GM12878 (cell line): ENCODE measurements around the gene GHDC. TPM values are rescaled to one million over a fixed set of nuclear protein-coding genes. Genes with fewer than 3 reads are reported as not detected.

Source experiments
- ATAC-seq: fragments of 200-7000 bp; cut with Tn5 transposase; 3 replicates; pipeline ENCODE4 v1.9.1; 2020; ENCODE audit warnings: mild to moderate bottlenecking, moderate library complexity
- BruUV-seq: library from RNA; stranded (reverse); fragments of 400-500 nt; replicated peaks from 2 replicates; lab custom pipeline; 2021; lab: Mats Ljungman, UMichigan
- CTCF ChIA-PET: fragments of 300-600 bp; sonication (Branson Sonifier 250); formaldehyde crosslinking; extraction: SDS; loops from one replicate; lab custom pipeline; 2021; ENCODE audit warnings: inconsistent platforms; lab: Yijun Ruan, JAX
- POLR2A ChIA-PET: fragments of 350-600 bp; formaldehyde crosslinking; extraction: SDS; loops from one replicate; lab custom pipeline; 2021; ENCODE audit warnings: inconsistent platforms; lab: Charles Lee
- RAD21 ChIA-PET: fragments of 300-600 bp; sonication (Branson Sonifier 250); formaldehyde crosslinking; loops from one replicate; lab custom pipeline; 2023; ENCODE audit warnings: antibody characterized with exemption; ENCODE audit not compliant: unreplicated experiment; lab: Charles Lee
- SMC1A ChIA-PET: fragments of 300-600 bp; sonication (Branson Sonifier 250); formaldehyde crosslinking; loops from one replicate; lab custom pipeline; 2023; ENCODE audit not compliant: unreplicated experiment, uncharacterized antibody; lab: Charles Lee
- DNase-seq: peaks from one replicate; pipeline ENCODE4 v3.0.0-alpha.2; 2011; ENCODE audit warnings: low read depth, low spot score
- FAIRE-seq: peaks from 3 replicates; lab custom pipeline; 2011; peaks lifted over from hg19 to GRCh38; lab: Jason Lieb, UNC
- H2AFZ ChIP-seq: 2 replicates; pipeline ENCODE4 v1.6.0; 2011; ENCODE audit warnings: low read depth, low read length, control low read depth; ENCODE audit not compliant: control insufficient read depth
- H3K27ac ChIP-seq: 2 replicates; pipeline ENCODE4 v1.5.1; 2011; ENCODE audit warnings: control low read depth; ENCODE audit not compliant: control insufficient read depth, insufficient read depth
- H3K27me3 ChIP-seq, 2 experiments: replicated peaks in 1 of 2; 2 replicates each; pipeline versions ENCODE4 v1.6.0 to v1.6.1; 2011; ENCODE audit warnings: low read length in 1 of 2; ENCODE audit not compliant: control insufficient read depth in 2 of 2, insufficient read depth in 2 of 2
- H3K36me3 ChIP-seq, 2 experiments: 2 replicates each; pipeline ENCODE4 v1.5.1; 2011; ENCODE audit warnings: low read length in 1 of 2; ENCODE audit not compliant: control insufficient read depth in 2 of 2, insufficient read depth in 2 of 2
- H3K4me1 ChIP-seq: 2 replicates; pipeline ENCODE4 v1.6.1; 2011; ENCODE audit warnings: mild to moderate bottlenecking, low read length, moderate library complexity, mixed read lengths; ENCODE audit not compliant: control insufficient read depth, insufficient read depth
- H3K4me2 ChIP-seq: 2 replicates; pipeline ENCODE4 v1.6.0; 2011; ENCODE audit warnings: control low read depth; ENCODE audit not compliant: control insufficient read depth, insufficient read depth
- H3K4me3 ChIP-seq: fragments of 200-600 bp; sonication (generic); 2 replicates; pipeline ENCODE4 v1.5.1; 2016
- H3K79me2 ChIP-seq: 2 replicates; pipeline ENCODE4 v1.6.0; 2011; ENCODE audit warnings: low read length; ENCODE audit not compliant: control insufficient read depth, insufficient read depth
- H3K9ac ChIP-seq: 2 replicates; pipeline ENCODE4 v1.8.0; 2011; ENCODE audit warnings: low read length, control low read depth, mixed read lengths; ENCODE audit not compliant: control insufficient read depth, insufficient read depth
- H3K9me3 ChIP-seq: replicated peaks from 3 replicates; pipeline ENCODE4 v1.5.1; 2011; ENCODE audit warnings: mild to moderate bottlenecking, low read length; ENCODE audit not compliant: control insufficient read depth, insufficient read depth
- H4K20me1 ChIP-seq: 2 replicates; pipeline ENCODE4 v1.6.0; 2011; ENCODE audit not compliant: control insufficient read depth, insufficient read depth
- KAT2A ChIP-seq: conservative IDR thresholded peaks from 2 replicates; pipeline ENCODE4 v1.6.1; 2011; ENCODE audit warnings: low read depth, low read length; ENCODE audit not compliant: control insufficient read depth
- POLR2AphosphoS2 ChIP-seq: IDR thresholded peaks from 2 replicates; pipeline ENCODE4 v1.6.1; 2011; ENCODE audit warnings: low read depth, mild to moderate bottlenecking, low read length, improper control_type of control experiment, moderate library complexity
- RBBP5 ChIP-seq: fragments of 200-600 bp; sonication (generic); conservative IDR thresholded peaks from 2 replicates; pipeline ENCODE4 v1.6.1; 2016
- SMAD5 ChIP-seq: IDR thresholded peaks from 2 replicates; pipeline ENCODE4 v1.6.1; 2016; ENCODE audit warnings: antibody characterized with exemption, low read depth
- SPI1 ChIP-seq: IDR thresholded peaks from 2 replicates; pipeline ENCODE4 v1.6.1; 2011; ENCODE audit warnings: low read depth, mild to moderate bottlenecking, low read length, moderate library complexity, borderline replicate concordance; ENCODE audit not compliant: insufficient read depth
- WGBS: methylation state at CpG from one replicate; pipeline ENCODE4 v1.1.6; 2016; ENCODE audit warnings: low lambda C conversion rate; ENCODE audit not compliant: insufficient replicate concordance, insufficient coverage; ENCODE audit errors: missing lambda C conversion rate; 5-methylcytosine and 5-hydroxymethylcytosine counted together
- in situ Hi-C: fragments of 300-500 bp; cut with MboI; formaldehyde crosslinking; loops from 9 replicates; pipeline ENCODE4 v1.14.3; 2018; ENCODE audit warnings: mixed read lengths
- intact Hi-C: fragments of 100-400 bp; cut with micrococcal nuclease; formaldehyde crosslinking; loops from one replicate; pipeline ENCODE4 v1.14.2; 2022; ENCODE audit not compliant: unreplicated experiment
- polyA plus RNA-seq, 11 experiments: library from polyadenylated mRNA; depleted of rRNA in 4 of 11; unstranded in 6 of 11; stranded (reverse) in 5 of 11; fragments of >200 nt; fragmentation: Nextera tagmentation in 4 of 11; fragmentation: Illumina TruSeq in 1 of 11; extraction: Ambion mirVana in 4 of 11; extraction: Trizol in 1 of 11; gene quantifications; 1 replicate in 1 of 11; 2 replicates in 10 of 11; pipeline versions ENCODE4 v1.2.1 to v1.2.3, GENCODE V29; 2011 to 2016; ENCODE audit warnings: inconsistent platforms in 2 of 11, missing spikeins in 2 of 11, low read depth in 1 of 11
- total RNA-seq, 4 experiments: library from RNA; depleted of rRNA in 3 of 4; stranded (reverse); fragments of >200 nt in 3 of 4; fragmentation: Illumina TruSeq in 1 of 4; extraction: Trizol in 1 of 4; gene quantifications; 2 replicates each; pipeline versions ENCODE4 v1.2.1 to v1.2.3, GENCODE V29; 2013 to 2021
- TF ChIP-seq, protein P1 (sequence below): IDR thresholded peaks from 2 replicates; pipeline ENCODE4 v1.6.1; 2011; ENCODE audit warnings: borderline replicate concordance, low read depth, mild to moderate bottlenecking, moderate library complexity, low read length; ENCODE audit not compliant: insufficient read depth, poor library complexity, severe bottlenecking

The GHDC gene
- total and polyA plus RNA-seq, 10 of the 15 experiments (the other 5 are each of a cell fraction or from before 2014, with no cell fraction given), result 0.72 to 20.6 (median 12.9) TPM

- ATAC-seq, result no peak
These were observed 7.9 kb upstream of the GHDC start for GRCh38 chr17:42202159-42202558.

GRCh38 chr17:42201458-42201772, 7.1 kb upstream of the GHDC start:
- Histone ChIP-seq H3K36me3 (peaks cover 5 to 25% of the 10 kb centered on the region in 2 experiments; a peak in 3 of 4 replicates), H3K4me1 (no peaks in the 10 kb centered on the region; the same call in 1 of the 2 replicates), H2AFZ (no peak overlapping the region), H4K20me1 (no peaks in the 10 kb centered on the region), H3K27me3 (no peaks in the 10 kb centered on the region), H3K4me2 (no peak overlapping the region), H3K79me2 (no peaks in the 10 kb centered on the region), H3K4me3 (no peak overlapping the region), H3K9ac (no peak overlapping the region), H3K27ac (no peak overlapping the region), H3K9me3 (no peaks in the 10 kb centered on the region)
- ATAC-seq (no peak), DNase-seq (no peak), FAIRE-seq (no peak)
- TF ChIP-seq KAT2A, result no peak
- no peak for TF ChIP-seq SMAD5
- TF ChIP-seq SPI1, result no peak
- TF ChIP-seq, protein P1, sequence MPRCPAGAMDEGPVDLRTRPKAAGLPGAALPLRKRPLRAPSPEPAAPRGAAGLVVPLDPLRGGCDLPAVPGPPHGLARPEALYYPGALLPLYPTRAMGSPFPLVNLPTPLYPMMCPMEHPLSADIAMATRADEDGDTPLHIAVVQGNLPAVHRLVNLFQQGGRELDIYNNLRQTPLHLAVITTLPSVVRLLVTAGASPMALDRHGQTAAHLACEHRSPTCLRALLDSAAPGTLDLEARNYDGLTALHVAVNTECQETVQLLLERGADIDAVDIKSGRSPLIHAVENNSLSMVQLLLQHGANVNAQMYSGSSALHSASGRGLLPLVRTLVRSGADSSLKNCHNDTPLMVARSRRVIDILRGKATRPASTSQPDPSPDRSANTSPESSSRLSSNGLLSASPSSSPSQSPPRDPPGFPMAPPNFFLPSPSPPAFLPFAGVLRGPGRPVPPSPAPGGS, result peak; percentile 71
- TF ChIP-seq RBBP5, result no peak
- intact Hi-C loops (no loop called here), in situ Hi-C loops (no loop called here)
- RAD21 ChIA-PET, result no interaction called here
- BruUV-seq, result TSS peak; percentile 59
- WGBS, result 94% methylated on average over 10 of the region's 10 CpGs
- SMC1A ChIA-PET, result interaction anchor here (0.6 kb wide), 1 partner anchor 14 kb away, joined by 3 read pairs; no protein-coding TSS in a partner anchor
- POLR2A ChIA-PET, result no interaction called here
- CTCF ChIA-PET, result interaction anchor here (0.6 kb wide), 1 partner anchor 23 kb away, joined by 3 read pairs; no protein-coding TSS in a partner anchor

More at GRCh38 chr17:42202159-42202558, 7.9 kb upstream of the GHDC start:
- ChIA-PET CTCF (interaction anchor here (0.6 kb wide), 1 partner anchor 23 kb away, joined by 3 read pairs; no protein-coding TSS in a partner anchor), RAD21 (no interaction called here), POLR2A (no interaction called here), SMC1A (interaction anchor here (0.9 kb wide), 1 partner anchor 204 kb away, joined by 3 read pairs; no protein-coding TSS in a partner anchor)
- Histone ChIP-seq H3K27ac (no peak overlapping the region), H3K79me2 (no peaks in the 10 kb centered on the region), H3K4me2 (no peak overlapping the region), H3K4me1 (no peaks in the 10 kb centered on the region; the same call in 1 of the 2 replicates), H3K36me3 (peaks cover 5 to 26% of the 10 kb centered on the region in 2 experiments; a peak in 3 of 4 replicates), H3K9ac (no peak overlapping the region), H3K4me3 (no peak overlapping the region), H4K20me1 (no peaks in the 10 kb centered on the region), H2AFZ (no peak overlapping the region), H3K9me3 (no peaks in the 10 kb centered on the region), H3K27me3 (no peaks in the 10 kb centered on the region)
- DNase-seq (no peak), FAIRE-seq (no peak)
- BruUV-seq, result no TSS peak
- WGBS, result 96% methylated on average over 6 of the region's 6 CpGs
- TF ChIP-seq POLR2AphosphoS2, result no peak
- in situ Hi-C loops, result no loop called here
- intact Hi-C loops, result no loop called here
